ENCODE data around the gene RAPGEF1. TPM values are rescaled to one million over a fixed set of nuclear protein-coding genes. Genes with fewer than 3 reads are reported as not detected.

Gene RAPGEF1
- total RNA-seq, 1 donor from 2014 or later, result 33.3 TPM

- Histone ChIP-seq H3K79me2 (ENCODE audit: low read depth) (no peaks in the 10 kb centered on the region), H3K4me1 (peaks cover 12% of the 10 kb centered on the region), H3K27me3 (no peaks in the 10 kb centered on the region), H3K27ac (no peak overlapping the region), H3K4me3 (no peak overlapping the region), H2AFZ (replicated peaks) (no peak overlapping the region), H3K36me3 (no peaks in the 10 kb centered on the region), H4K20me1 (ENCODE audit: low read depth) (peaks cover 4% of the 10 kb centered on the region), H3F3A (ENCODE audit: low read depth) (no peaks in the 10 kb centered on the region), H3K9ac (no peak overlapping the region), H3K9me3 (ENCODE audit: low read depth) (no peaks in the 10 kb centered on the region), H3K4me2 (no peak overlapping the region)
- Mint-ChIP-seq H3K36me3 (peaks cover 15% of the 10 kb centered on the region), H3K4me1 (peaks cover 5% of the 10 kb centered on the region), H3K27me3 (ENCODE audit: insufficient read depth, low read depth) (no peaks in the 10 kb centered on the region), H3K4me3 (no peak overlapping the region), H3K9me3 (no peaks in the 10 kb centered on the region), H3K27ac (peak overlapping the region; percentile 46)
- TF ChIP-seq EZH2phosphoT487 (IDR thresholded peaks at IDR 0.05) (no peak), EZH2 (IDR thresholded peaks at IDR 0.05) (no peak), CTCF (IDR thresholded peaks at IDR 0.05) (no peak)
- DNase-seq (ENCODE audit: low spot score), result no peak
Observed at GRCh38 chr9:131625508-131625787, 114.4 kb downstream of the RAPGEF1 start.

- Histone ChIP-seq H3K27ac (no peak overlapping the region), H3K4me1 (peaks cover 12% of the 10 kb centered on the region), H3F3A (ENCODE audit: low read depth) (no peaks in the 10 kb centered on the region), H3K9ac (no peak overlapping the region), H4K20me1 (ENCODE audit: low read depth) (peaks cover 4% of the 10 kb centered on the region), H3K27me3 (no peaks in the 10 kb centered on the region), H3K36me3 (no peaks in the 10 kb centered on the region), H3K9me3 (ENCODE audit: low read depth) (no peaks in the 10 kb centered on the region), H2AFZ (replicated peaks) (no peak overlapping the region), H3K4me2 (peak overlapping the region; percentile 7), H3K4me3 (no peak overlapping the region), H3K79me2 (ENCODE audit: low read depth) (no peaks in the 10 kb centered on the region)
- TF ChIP-seq EZH2 (IDR thresholded peaks at IDR 0.05), result no peak
- TF ChIP-seq CTCF (IDR thresholded peaks at IDR 0.05), result no peak
- TF ChIP-seq EZH2phosphoT487 (IDR thresholded peaks at IDR 0.05), result no peak
- Mint-ChIP-seq H3K27me3 (ENCODE audit: insufficient read depth, low read depth) (no peaks in the 10 kb centered on the region), H3K4me3 (no peak overlapping the region), H3K4me1 (peaks cover 5% of the 10 kb centered on the region), H3K9me3 (no peaks in the 10 kb centered on the region), H3K27ac (peak overlapping the region; percentile 46), H3K36me3 (peaks cover 15% of the 10 kb centered on the region)
- DNase-seq (ENCODE audit: low spot score), result no peak
Observed at GRCh38 chr9:131624636-131625507, 115.0 kb downstream of the RAPGEF1 start.

- no peaks in the 10 kb centered on the region for H3F3A ChIP-seq (ENCODE audit: low read depth)
- Mint-ChIP-seq H3K4me3 (no peak overlapping the region), H3K27me3 (ENCODE audit: insufficient read depth, low read depth) (no peaks in the 10 kb centered on the region), H3K9me3 (no peaks in the 10 kb centered on the region), H3K4me1 (peaks cover 5% of the 10 kb centered on the region), H3K27ac (no peak overlapping the region), H3K36me3 (peaks cover 15% of the 10 kb centered on the region)
- H3K9me3 ChIP-seq (ENCODE audit: low read depth), result no peaks in the 10 kb centered on the region
- peaks cover 3% of the 10 kb centered on the region for H4K20me1 ChIP-seq (ENCODE audit: low read depth)
- H3K4me3 ChIP-seq, result no peak overlapping the region
- no peak for DNase-seq (ENCODE audit: low spot score)
- no peaks in the 10 kb centered on the region for H3K27me3 ChIP-seq
- no peak overlapping the region for H3K27ac ChIP-seq
- H3K4me2 ChIP-seq, result peak overlapping the region; percentile 7
- H3K36me3 ChIP-seq, result no peaks in the 10 kb centered on the region
- TF ChIP-seq EZH2phosphoT487 (IDR thresholded peaks at IDR 0.05), result no peak
- no peak for TF ChIP-seq CTCF (IDR thresholded peaks at IDR 0.05)
- TF ChIP-seq EZH2 (IDR thresholded peaks at IDR 0.05), result no peak
- no peak overlapping the region for H2AFZ ChIP-seq (replicated peaks)
- H3K9ac ChIP-seq, result no peak overlapping the region
- H3K79me2 ChIP-seq (ENCODE audit: low read depth), result no peaks in the 10 kb centered on the region
- H3K4me1 ChIP-seq, result peaks cover 9% of the 10 kb centered on the region
Observed at GRCh38 chr9:131623655-131624330, 116.1 kb downstream of the RAPGEF1 start.
